EH (cell line): ENCODE data around the gene ICAM5.
A peak's percentile ranks its signal among the peaks of the same experiment; 100 is the strongest.

Source experiments
- DNase-seq: peaks from one replicate; pipeline ENCODE4 v3.0.0-alpha.2; 2015; ENCODE audit warnings: low read depth

ICAM5 gene

DNA sequence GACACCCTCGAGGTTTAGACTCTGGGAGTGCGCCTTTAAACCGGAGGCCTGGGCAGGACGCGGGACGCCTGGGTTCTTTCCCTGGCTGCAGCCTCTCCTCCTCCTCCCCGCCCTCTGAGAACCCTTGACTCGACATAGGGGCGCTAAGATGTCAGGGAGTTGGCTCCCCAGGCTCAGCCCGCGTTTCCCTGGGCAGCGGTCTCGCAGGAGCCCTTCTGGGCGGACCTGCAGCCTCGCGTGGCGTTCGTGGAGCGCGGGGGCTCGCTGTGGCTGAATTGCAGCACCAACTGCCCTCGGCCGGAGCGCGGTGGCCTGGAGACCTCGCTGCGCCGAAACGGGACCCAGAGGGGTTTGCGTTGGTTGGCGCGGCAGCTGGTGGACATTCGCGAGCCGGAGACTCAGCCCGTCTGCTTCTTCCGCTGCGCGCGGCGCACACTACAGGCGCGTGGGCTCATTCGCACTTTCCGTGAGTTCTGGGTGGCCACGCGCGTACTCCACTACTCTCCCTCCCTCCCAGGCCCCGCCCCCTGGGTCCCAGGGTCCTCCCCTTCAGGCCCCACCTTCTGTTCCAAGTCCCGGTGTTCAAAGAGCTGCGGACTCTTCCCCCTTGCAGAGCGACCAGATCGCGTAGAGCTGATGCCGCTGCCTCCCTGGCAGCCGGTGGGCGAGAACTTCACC is 1.3 kb downstream of the ICAM5 start:
- peak; percentile 78 for DNase-seq

DNA sequence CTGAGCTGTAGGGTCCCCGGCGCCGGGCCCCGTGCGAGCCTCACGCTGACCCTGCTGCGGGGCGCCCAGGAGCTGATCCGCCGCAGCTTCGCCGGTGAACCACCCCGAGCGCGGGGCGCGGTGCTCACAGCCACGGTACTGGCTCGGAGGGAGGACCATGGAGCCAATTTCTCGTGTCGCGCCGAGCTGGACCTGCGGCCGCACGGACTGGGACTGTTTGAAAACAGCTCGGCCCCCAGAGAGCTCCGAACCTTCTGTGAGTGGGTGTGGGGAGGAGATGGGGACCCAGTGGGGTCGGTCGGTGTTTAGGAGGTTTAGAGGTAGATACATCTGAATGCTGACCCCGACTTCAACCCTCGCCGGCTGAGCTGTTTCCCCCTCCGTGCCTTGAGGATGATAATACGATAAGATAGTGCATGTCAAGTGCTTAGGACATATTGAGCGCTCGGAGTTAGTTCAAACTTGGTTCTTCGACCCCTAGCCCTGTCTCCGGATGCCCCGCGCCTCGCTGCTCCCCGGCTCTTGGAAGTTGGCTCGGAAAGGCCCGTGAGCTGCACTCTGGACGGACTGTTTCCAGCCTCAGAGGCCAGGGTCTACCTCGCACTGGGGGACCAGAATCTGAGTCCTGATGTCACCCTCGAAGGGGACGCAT is 1.9 kb downstream of the ICAM5 start:
- no peak for DNase-seq

DNA sequence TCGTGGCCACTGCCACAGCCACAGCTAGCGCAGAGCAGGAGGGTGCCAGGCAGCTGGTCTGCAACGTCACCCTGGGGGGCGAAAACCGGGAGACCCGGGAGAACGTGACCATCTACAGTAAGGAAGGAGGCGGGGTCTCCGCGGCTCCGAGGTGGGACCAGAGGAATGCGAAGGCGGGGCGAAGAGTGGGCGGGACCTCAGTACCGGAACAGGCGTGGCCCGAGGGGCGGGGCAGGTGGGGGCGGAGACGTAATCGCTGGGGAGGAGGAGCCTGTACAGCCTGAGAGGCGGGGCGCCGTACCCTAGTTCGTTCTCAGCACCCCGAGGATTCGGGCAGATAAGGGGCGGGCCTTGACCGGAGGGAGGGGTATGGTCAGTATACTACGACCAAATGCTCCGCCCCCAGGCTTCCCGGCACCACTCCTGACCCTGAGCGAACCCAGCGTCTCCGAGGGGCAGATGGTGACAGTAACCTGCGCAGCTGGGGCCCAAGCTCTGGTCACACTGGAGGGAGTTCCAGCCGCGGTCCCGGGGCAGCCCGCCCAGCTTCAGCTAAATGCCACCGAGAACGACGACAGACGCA is 2.5 kb downstream of the ICAM5 start:
- peak; percentile 87 for DNase-seq

- DNase-seq: no peak
Observed at GRCh38 chr19:10292789-10293636, 3.3 kb downstream of the ICAM5 start.

- no peak for DNase-seq
Observed at GRCh38 chr19:10293637-10294367, 4.0 kb downstream of the ICAM5 start.

DNA sequence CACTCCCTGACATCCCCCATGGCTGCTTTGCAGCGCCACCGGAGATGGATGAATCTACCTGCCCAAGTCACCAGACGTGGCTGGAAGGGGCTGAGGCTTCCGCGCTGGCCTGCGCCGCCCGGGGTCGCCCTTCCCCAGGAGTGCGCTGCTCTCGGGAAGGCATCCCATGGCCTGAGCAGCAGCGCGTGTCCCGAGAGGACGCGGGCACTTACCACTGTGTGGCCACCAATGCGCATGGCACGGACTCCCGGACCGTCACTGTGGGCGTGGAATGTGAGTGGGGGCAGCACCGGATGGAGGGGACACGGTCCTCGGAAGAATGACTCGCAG is 4.6 kb downstream of the ICAM5 start:
- DNase-seq: no peak

GRCh38 chr19:10295305-10295846 is 5.6 kb downstream of the ICAM5 start:
- DNase-seq: no peak

- DNase-seq: no peak
Observed at GRCh38 chr19:10295847-10296591, 6.3 kb downstream of the ICAM5 start.

- DNase-seq: peak; percentile 9
Observed at GRCh38 chr19:10299545-10300458, 10.1 kb downstream of the ICAM5 start.

- peak; percentile 70 for DNase-seq
Observed at GRCh38 chr19:10305139-10305806, 15.5 kb downstream of the ICAM5 start.

GRCh38 chr19:10306327-10306726 is 16.6 kb downstream of the ICAM5 start:
- no peak for DNase-seq

DNA sequence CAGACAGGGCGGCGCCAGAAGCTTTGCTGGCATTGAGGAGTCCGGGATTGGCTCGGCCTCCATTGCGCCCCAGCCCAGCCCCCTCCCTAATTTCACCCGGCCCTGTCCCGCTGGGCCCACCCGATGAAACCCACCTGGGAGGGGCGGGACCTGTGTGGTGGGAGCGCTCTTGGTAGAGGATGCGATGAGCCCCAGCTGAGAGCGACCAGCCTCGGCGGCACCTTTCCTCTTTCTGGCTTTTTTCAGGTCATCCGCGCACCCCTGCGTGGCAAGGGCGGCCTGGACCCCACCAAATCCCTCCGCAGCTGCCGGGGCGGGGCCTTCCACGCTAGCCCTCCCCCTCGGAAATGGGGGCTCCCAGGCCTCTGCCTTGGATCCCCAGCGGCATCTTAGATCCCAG is 19.7 kb downstream of the ICAM5 start, which contains the start of gene ZGLP1:
Gene ZGLP1 (minus strand): TSS at position 393 of the 400 bp plus-strand sequence.
- no peak for DNase-seq

DNA sequence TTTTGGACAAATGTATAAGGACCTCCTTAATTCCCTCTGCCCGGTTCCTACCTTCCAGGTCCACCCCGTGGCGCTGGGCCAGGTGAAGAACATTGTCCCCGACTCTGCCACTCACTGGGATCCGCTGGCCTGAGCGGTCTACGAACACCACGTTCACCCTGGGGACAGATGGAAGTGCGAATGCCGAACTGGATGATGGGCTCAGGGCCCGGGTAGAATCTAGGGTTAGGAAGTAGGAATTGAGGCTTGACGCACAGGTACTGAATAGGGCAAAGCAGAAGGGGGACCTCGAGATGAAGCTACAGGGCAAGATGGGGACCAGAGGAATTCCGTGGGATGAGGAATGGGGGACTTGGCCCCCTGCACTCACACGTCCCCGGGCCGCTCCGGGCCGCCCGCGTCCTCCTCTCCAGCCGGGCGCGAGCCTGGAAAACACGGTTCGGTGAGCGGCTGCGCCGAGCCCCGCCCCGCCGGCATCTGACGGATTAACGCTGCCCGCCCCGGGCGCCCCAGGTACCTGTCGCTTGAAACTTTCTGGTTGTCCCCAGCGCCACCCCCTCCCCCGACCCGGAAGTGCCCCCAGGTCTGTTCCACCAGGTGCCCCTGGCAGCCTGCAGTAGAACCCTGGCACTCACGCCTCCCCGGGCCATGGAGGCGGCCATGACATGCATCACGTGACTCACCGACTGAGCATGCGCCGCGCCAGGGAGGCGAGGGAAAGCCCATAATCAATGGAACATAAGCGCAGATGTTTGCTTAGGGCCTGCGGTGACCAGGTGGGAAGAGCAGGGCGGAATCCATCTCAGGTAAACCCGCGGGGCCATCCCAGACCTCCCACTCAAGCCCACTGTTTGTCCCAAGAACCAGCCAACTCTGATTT is 25.8 kb downstream of the ICAM5 start, which contains the start of gene FDX2:
Gene FDX2 (minus strand): TSS at position 681 of the 880 bp plus-strand sequence. CDS start 19 bp downstream, at position 662.
- DNase-seq: peak; percentile 79

- no peak for DNase-seq
Observed at GRCh38 chr19:10316229-10317044, 26.7 kb downstream of the ICAM5 start.

GRCh38 chr19:10317045-10317856 is 27.5 kb downstream of the ICAM5 start:
- DNase-seq: no peak

DNA sequence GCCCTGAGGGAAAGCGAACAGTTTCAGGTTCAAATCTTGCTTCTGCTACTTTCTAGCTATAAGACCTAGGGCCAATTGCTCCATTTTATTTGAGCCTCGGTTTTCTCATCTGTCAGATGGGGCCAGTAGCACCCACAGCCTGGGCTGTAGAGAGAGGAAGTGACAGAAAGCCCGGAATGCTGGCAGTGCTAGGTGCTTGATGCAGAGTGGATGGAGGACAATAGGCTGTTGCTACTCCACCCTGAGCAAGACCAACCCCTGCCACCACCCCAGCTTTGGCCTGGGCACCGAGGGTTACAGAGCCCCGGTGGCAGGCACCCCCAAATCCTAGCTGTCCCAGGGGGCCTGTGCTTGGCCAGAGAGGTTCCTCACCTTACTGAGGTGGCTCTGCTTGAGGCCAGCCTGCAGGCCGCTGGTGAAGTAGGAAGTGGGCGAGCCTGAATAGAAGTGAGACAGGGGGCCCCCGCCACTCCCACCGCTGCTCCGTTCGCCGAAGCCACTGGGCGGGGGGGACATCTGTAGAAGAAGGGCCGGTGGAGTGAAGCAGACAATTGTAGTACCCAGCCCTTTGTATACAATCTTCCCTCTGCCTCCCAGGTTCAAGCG is 28.2 kb downstream of the ICAM5 start:
- DNase-seq: no peak
